ENCODE measurements around the gene RANBP10. TPM values are rescaled to one million over a fixed set of nuclear protein-coding genes. Genes with fewer than 3 reads are reported as not detected.

Gene RANBP10
- total RNA-seq, 1 experiment from 2014 or later = 15.6 TPM

DNA sequence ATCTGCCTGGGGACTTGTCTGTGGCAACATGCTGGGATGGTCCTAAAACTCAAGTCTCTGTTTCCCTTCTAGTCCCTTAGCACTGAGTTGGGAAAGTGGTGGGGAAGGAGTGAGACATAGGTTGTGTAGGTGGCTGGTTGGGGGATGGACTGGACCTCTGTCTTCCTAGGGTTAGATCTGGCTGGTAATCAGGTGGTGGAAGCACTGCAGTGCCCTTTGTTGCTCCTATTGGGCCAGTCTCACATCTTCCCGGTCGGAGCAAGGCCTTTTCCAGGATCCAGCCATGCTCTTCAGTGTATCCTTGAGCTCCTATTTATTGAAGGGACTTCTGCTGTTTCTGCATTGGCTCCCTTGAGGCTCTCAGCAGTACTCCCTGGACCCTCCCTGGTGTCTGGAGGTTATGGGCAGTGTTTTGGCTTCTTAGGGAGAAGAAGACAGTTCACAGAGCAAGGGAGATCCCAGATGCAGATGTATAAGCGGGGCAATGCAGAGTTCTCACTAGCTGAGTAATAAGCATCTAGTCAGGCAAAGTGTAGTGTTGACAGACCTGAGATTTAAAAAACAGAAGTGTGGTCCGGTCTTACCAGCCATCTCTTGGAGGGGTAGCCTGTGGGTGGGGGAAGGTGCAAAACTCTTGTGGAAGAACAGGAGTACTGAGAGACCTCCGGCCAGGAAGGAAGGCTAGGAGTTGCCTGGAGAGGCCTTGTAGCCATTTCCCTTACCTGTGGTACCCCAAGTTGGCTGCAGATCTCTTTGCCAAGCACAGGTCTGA, 39.1 kb upstream of the RANBP10 start:
- Histone ChIP-seq H3K9me3 (ENCODE audit: control insufficient read depth, low read depth, low read length) (no peaks in the 10 kb centered on the region), H4K8ac (replicated peaks; ENCODE audit: insufficient read length, low read depth, low read length) (no peak overlapping the region), H2AK5ac (ENCODE audit: insufficient read length, low read length) (no peak overlapping the region), H3K23me2 (ENCODE audit: insufficient read length, low read depth, low read length, poor library complexity, severe bottlenecking) (peaks cover 14% of the 10 kb centered on the region), H2AFZ (ENCODE audit: low read length) (no peak overlapping the region), H3K14ac (ENCODE audit: insufficient read depth, low read length) (no peak overlapping the region), H3K4me2 (ENCODE audit: insufficient read depth, insufficient read length, low read length) (peak overlapping the region; percentile 82), H3K27ac (ENCODE audit: insufficient read length, low read depth, low read length) (peak overlapping the region; percentile 61), H2BK20ac (ENCODE audit: low read depth, low read length, poor library complexity, severe bottlenecking) (no peak overlapping the region), H3K4ac (ENCODE audit: low read depth, low read length) (no peak overlapping the region), H3K56ac (ENCODE audit: insufficient read length, low read depth, low read length) (no peak overlapping the region), H2BK5ac (ENCODE audit: insufficient read length, low read length) (no peak overlapping the region), H3K79me1 (ENCODE audit: insufficient read depth, low read depth, low read length, poor library complexity, severe bottlenecking) (no peaks in the 10 kb centered on the region), H4K20me1 (ENCODE audit: control insufficient read depth, insufficient read depth, insufficient read length) (no peaks in the 10 kb centered on the region), H2BK12ac (ENCODE audit: insufficient read length, low read depth, low read length) (no peak overlapping the region), H3K27me3 (ENCODE audit: insufficient read depth, low read length) (no peaks in the 10 kb centered on the region), H4K5ac (ENCODE audit: insufficient read length, low read depth, low read length) (no peak overlapping the region), H3K4me1 (ENCODE audit: insufficient read depth, low read length) (peaks cover 10% of the 10 kb centered on the region; the same call in 1 of the 2 replicates), H3K23ac (ENCODE audit: insufficient read length, low read depth, low read length) (no peak overlapping the region), H4K91ac (ENCODE audit: insufficient read length, low read depth, low read length) (no peak overlapping the region), H3K9ac (ENCODE audit: extremely low read depth, insufficient read length, low read length) (peak overlapping the region; percentile 80), H3T11ph (ENCODE audit: low read length) (no peak overlapping the region), H3K18ac (ENCODE audit: insufficient read length, low read depth, low read length) (no peak overlapping the region), H2BK15ac (ENCODE audit: low read depth, low read length) (no peak overlapping the region), H2BK120ac (ENCODE audit: low read depth, low read length, poor library complexity, severe bottlenecking) (no peak overlapping the region), H3K79me2 (ENCODE audit: insufficient read depth, low read length) (peaks cover 20% of the 10 kb centered on the region; the same call in 1 of the 2 replicates)
- Mint-ChIP-seq H3K9me3 (peaks cover 0 to 2% of the 10 kb centered on the region in 2 experiments; a peak in 1 of 5 replicates), H3K4me1 (peaks cover 46 to 52% of the 10 kb centered on the region in 2 experiments), H3K36me3 (ENCODE audit: insufficient read depth in 1 of 3, low read depth in 3 of 3) (peaks cover 9 to 19% (median 11%) of the 10 kb centered on the region in 3 experiments), H3K27ac (peak overlapping the region; percentile 93 to 98 (median 96); a peak in 6 of 7 replicates), H3K27me3 (ENCODE audit: low read depth) (no peaks in the 10 kb centered on the region), H3K4me3 (peak overlapping the region; percentile 73 to 91)
- TF ChIP-seq, protein P1, sequence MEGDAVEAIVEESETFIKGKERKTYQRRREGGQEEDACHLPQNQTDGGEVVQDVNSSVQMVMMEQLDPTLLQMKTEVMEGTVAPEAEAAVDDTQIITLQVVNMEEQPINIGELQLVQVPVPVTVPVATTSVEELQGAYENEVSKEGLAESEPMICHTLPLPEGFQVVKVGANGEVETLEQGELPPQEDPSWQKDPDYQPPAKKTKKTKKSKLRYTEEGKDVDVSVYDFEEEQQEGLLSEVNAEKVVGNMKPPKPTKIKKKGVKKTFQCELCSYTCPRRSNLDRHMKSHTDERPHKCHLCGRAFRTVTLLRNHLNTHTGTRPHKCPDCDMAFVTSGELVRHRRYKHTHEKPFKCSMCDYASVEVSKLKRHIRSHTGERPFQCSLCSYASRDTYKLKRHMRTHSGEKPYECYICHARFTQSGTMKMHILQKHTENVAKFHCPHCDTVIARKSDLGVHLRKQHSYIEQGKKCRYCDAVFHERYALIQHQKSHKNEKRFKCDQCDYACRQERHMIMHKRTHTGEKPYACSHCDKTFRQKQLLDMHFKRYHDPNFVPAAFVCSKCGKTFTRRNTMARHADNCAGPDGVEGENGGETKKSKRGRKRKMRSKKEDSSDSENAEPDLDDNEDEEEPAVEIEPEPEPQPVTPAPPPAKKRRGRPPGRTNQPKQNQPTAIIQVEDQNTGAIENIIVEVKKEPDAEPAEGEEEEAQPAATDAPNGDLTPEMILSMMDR (conservative IDR thresholded peaks at IDR 0.05) = no peak
- no peak for DNase-seq
- no CpG with 5 or more reads among the region's 5 CpGs for WGBS (ENCODE audit: extremely low coverage, insufficient read length, low lambda C conversion rate)
